Fibroblast of lung (primary cell): ENCODE results near the gene MAP3K9.

Experiments used
- CTCF ChIP-seq, 2 donors: IDR thresholded peaks in 1 of 2; conservative IDR thresholded peaks in 1 of 2; 1 replicate in 1 of 2; 2 replicates in 1 of 2; pipeline ENCODE4 v1.5.1; 2011 to 2012; ENCODE audit warnings: low read length in 2 of 2, control low read depth in 1 of 2, inconsistent platforms in 1 of 2, low read depth in 1 of 2, mild to moderate bottlenecking in 1 of 2
- EZH2 ChIP-seq: IDR thresholded peaks from 2 replicates; pipeline ENCODE4 v1.5.1; 2012; ENCODE audit warnings: low read length, control low read depth, mild to moderate bottlenecking; ENCODE audit errors: missing control alignments

GRCh38 chr14:70722418-70722817 lies 86.9 kb downstream of the MAP3K9 start:
- no peak for TF ChIP-seq CTCF (conservative IDR thresholded peaks at IDR 0.05 in 1 of 2, IDR thresholded peaks at IDR 0.05 in 1 of 2; ENCODE audit: low read depth in 1 of 2, low read length in 2 of 2)
- TF ChIP-seq EZH2: no peak
